ENCODE measurements around the gene RIMS3.

GRCh38 chr1:40676501-40676900 lies 11.0 kb upstream of the RIMS3 start:
- TF ChIP-seq YY1 (IDR thresholded peaks at IDR 0.05; ENCODE audit: insufficient read depth, insufficient read length): no peak
- TF ChIP-seq ZNF274 (IDR thresholded peaks at IDR 0.05; ENCODE audit: low read depth, low read length): no peak
